Measurements from ENCODE around the gene KIF9.
"Not testable (repeated sequence)": the region's sequence is repeated elsewhere in the genome, so short reads cannot be mapped to it uniquely, and the experiment has no call there.

The KIF9 gene

DNA sequence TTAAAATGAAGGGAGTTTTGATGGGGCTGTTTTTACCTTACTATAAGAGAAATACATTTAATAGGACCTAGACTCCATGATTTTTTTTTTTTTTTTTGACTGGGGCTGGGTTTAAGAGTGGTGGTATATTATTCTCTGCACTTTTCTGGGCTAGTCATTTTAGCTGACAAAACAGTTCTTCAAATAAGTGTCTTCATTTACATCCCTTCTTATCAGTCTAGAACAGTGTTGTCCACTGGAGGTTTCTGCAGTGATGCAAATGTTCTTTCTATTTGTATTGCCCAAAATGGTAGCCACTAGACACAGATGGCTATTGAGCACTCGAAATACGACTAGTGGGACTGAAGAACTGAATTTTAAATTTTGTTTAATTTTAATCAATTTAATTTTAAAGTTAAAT lies 37.4 kb upstream of the KIF9 start:
- H3K79me2 ChIP-seq (ENCODE audit: insufficient read depth, low read length), result no peaks in the 10 kb centered on the region
- no peak overlapping the region for H3K4me2 ChIP-seq (ENCODE audit: low read depth, low read length, poor library complexity, severe bottlenecking)
- no peaks in the 10 kb centered on the region for H3K9me3 ChIP-seq (ENCODE audit: insufficient read depth, low read depth, low read length)
- H4K20me1 ChIP-seq (ENCODE audit: insufficient read depth, low read length, poor library complexity, severe bottlenecking), result peaks cover 4% of the 10 kb centered on the region
- no peaks in the 10 kb centered on the region for H3K9me2 ChIP-seq (replicated peaks; ENCODE audit: low read depth, low read length)
- no peak overlapping the region for H3K4me3 ChIP-seq (ENCODE audit: low read length, poor library complexity, severe bottlenecking)
- H3K4me1 ChIP-seq (ENCODE audit: insufficient read depth, low read length, poor library complexity, severe bottlenecking), result peaks cover 4% of the 10 kb centered on the region
- no peaks in the 10 kb centered on the region for H3K27me3 ChIP-seq (ENCODE audit: insufficient read depth, low read length, poor library complexity, severe bottlenecking)
- no peaks in the 10 kb centered on the region for H3F3A ChIP-seq (ENCODE audit: low read depth)
- H3K36me3 ChIP-seq (ENCODE audit: insufficient read depth, low read length), result peaks cover 48% of the 10 kb centered on the region; the same call in 1 of the 2 replicates
- no peak overlapping the region for H2AFZ ChIP-seq (ENCODE audit: low read length)
- TF ChIP-seq, protein P1, sequence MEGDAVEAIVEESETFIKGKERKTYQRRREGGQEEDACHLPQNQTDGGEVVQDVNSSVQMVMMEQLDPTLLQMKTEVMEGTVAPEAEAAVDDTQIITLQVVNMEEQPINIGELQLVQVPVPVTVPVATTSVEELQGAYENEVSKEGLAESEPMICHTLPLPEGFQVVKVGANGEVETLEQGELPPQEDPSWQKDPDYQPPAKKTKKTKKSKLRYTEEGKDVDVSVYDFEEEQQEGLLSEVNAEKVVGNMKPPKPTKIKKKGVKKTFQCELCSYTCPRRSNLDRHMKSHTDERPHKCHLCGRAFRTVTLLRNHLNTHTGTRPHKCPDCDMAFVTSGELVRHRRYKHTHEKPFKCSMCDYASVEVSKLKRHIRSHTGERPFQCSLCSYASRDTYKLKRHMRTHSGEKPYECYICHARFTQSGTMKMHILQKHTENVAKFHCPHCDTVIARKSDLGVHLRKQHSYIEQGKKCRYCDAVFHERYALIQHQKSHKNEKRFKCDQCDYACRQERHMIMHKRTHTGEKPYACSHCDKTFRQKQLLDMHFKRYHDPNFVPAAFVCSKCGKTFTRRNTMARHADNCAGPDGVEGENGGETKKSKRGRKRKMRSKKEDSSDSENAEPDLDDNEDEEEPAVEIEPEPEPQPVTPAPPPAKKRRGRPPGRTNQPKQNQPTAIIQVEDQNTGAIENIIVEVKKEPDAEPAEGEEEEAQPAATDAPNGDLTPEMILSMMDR (conservative IDR thresholded peaks at IDR 0.05; ENCODE audit: low read length), result no peak
- no peak for TF ChIP-seq EZH2phosphoT487 (IDR thresholded peaks at IDR 0.05; ENCODE audit: borderline replicate concordance)
- no peak overlapping the region for H3K9ac ChIP-seq (ENCODE audit: low read depth, low read length, poor library complexity, severe bottlenecking)

DNA sequence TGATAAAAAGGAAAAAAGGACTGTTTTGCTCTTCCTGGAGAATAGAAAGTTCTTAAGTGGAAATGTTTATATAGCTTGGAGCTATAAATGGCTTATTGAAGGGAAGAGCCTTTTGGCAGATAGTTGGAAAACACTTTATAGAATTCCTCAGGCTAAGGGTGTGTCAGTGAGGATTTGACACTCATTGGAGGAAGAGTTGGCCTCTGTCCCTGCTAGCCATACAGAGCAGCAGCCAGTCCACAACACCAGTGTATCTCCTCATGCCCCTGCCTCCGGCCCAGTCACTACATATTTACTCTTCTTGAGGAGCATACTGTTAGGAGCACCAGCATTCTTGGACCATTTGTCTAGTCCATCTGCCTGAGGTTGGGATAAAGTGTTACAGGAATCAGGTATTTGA lies 36.3 kb upstream of the KIF9 start:
- H2AFZ ChIP-seq (ENCODE audit: low read length), result no peak overlapping the region
- H3K36me3 ChIP-seq (ENCODE audit: insufficient read depth, low read length), result peaks cover 46% of the 10 kb centered on the region; the same call in 1 of the 2 replicates
- no peaks in the 10 kb centered on the region for H4K20me1 ChIP-seq (ENCODE audit: insufficient read depth, low read length, poor library complexity, severe bottlenecking)
- H3K9ac ChIP-seq (ENCODE audit: low read depth, low read length, poor library complexity, severe bottlenecking), result no peak overlapping the region
- H3K27me3 ChIP-seq (ENCODE audit: insufficient read depth, low read length, poor library complexity, severe bottlenecking), result no peaks in the 10 kb centered on the region
- H3K4me2 ChIP-seq (ENCODE audit: low read depth, low read length, poor library complexity, severe bottlenecking), result no peak overlapping the region
- peaks cover 2% of the 10 kb centered on the region; the same call in 1 of the 2 replicates for H3K79me2 ChIP-seq (ENCODE audit: insufficient read depth, low read length)
- H3K9me2 ChIP-seq (replicated peaks; ENCODE audit: low read depth, low read length), result no peaks in the 10 kb centered on the region
- no peak overlapping the region for H3K4me3 ChIP-seq (ENCODE audit: low read length, poor library complexity, severe bottlenecking)
- H3F3A ChIP-seq (ENCODE audit: low read depth), result no peaks in the 10 kb centered on the region
- peaks cover 4% of the 10 kb centered on the region for H3K4me1 ChIP-seq (ENCODE audit: insufficient read depth, low read length, poor library complexity, severe bottlenecking)
- no peak for TF ChIP-seq EZH2phosphoT487 (IDR thresholded peaks at IDR 0.05; ENCODE audit: borderline replicate concordance)
- TF ChIP-seq, protein P1 (conservative IDR thresholded peaks at IDR 0.05; ENCODE audit: low read length), result no peak
- no peaks in the 10 kb centered on the region for H3K9me3 ChIP-seq (ENCODE audit: insufficient read depth, low read depth, low read length)

DNA sequence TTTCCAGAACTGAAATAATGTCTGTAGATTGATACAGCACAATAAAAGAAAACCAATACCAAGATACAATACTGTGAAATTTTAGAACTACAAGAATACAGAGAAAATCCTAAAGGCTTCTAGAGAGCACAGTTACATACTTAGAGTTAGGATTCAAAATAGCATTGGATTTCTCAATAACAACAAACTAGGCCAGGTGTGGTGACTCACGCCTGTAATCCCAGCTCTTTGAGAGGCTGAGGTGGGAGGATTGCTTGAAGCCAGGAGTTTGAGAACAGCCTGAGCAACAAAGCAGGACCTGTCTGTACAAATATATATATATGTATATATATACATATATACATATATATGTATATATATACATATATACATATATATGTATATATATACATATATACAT lies 33.6 kb upstream of the KIF9 start:
- peaks cover 20% of the 10 kb centered on the region; the same call in 1 of the 2 replicates for H3K36me3 ChIP-seq (ENCODE audit: insufficient read depth, low read length)
- H3K79me2 ChIP-seq (ENCODE audit: insufficient read depth, low read length); H3K9me3 ChIP-seq (ENCODE audit: insufficient read depth, low read depth, low read length); H3K4me3 ChIP-seq (ENCODE audit: low read length, poor library complexity, severe bottlenecking); H4K20me1 ChIP-seq (ENCODE audit: insufficient read depth, low read length, poor library complexity, severe bottlenecking); H3K9ac ChIP-seq (ENCODE audit: low read depth, low read length, poor library complexity, severe bottlenecking); H3K4me1 ChIP-seq (ENCODE audit: insufficient read depth, low read length, poor library complexity, severe bottlenecking); H3K27me3 ChIP-seq (ENCODE audit: insufficient read depth, low read length, poor library complexity, severe bottlenecking); H2AFZ ChIP-seq (ENCODE audit: low read length); H3F3A ChIP-seq (ENCODE audit: low read depth); H3K4me2 ChIP-seq (ENCODE audit: low read depth, low read length, poor library complexity, severe bottlenecking); H3K9me2 ChIP-seq (replicated peaks; ENCODE audit: low read depth, low read length): not testable (repeated sequence)

DNA sequence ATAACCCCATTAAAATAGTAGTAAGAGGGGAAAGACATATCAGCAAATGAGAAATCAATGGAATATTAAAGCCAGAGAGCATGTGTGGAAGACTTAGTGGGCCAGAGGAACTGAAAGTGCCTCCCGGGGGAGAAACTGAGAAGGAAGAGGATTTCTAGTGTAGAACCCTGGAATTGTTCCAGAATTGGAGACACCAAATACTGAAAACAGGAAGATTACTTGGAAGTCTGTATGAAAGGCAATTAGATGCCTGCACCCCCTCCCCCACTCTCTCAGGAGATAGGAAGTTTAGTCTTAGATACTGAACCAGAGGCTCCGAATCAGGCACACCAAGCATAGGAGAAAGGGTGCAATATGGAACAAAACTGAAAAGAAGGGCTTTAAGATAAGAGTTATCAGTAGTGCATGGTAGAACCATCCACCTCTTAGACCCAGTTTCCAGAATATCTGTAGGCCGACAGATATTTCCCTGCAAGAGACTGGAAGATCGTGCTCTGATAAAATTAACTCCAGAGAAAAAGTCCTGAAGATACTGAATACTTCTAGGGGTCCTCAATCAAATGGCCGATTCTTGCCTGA lies 32.6 kb upstream of the KIF9 start:
- no peaks in the 10 kb centered on the region for H3K9me3 ChIP-seq (ENCODE audit: insufficient read depth, low read depth, low read length)
- no peak overlapping the region for H3K4me2 ChIP-seq (ENCODE audit: low read depth, low read length, poor library complexity, severe bottlenecking)
- TF ChIP-seq, protein P1 (conservative IDR thresholded peaks at IDR 0.05; ENCODE audit: low read length), result no peak
- no peak for TF ChIP-seq EZH2phosphoT487 (IDR thresholded peaks at IDR 0.05; ENCODE audit: borderline replicate concordance)
- H3K4me1 ChIP-seq (ENCODE audit: insufficient read depth, low read length, poor library complexity, severe bottlenecking), result peaks cover 4% of the 10 kb centered on the region
- peaks cover 4% of the 10 kb centered on the region; the same call in 1 of the 2 replicates for H3K79me2 ChIP-seq (ENCODE audit: insufficient read depth, low read length)
- H3K9me2 ChIP-seq (replicated peaks; ENCODE audit: low read depth, low read length), result no peaks in the 10 kb centered on the region
- peaks cover 11% of the 10 kb centered on the region; the same call in 1 of the 2 replicates for H3K36me3 ChIP-seq (ENCODE audit: insufficient read depth, low read length)
- no peaks in the 10 kb centered on the region for H3F3A ChIP-seq (ENCODE audit: low read depth)
- no peak overlapping the region for H3K4me3 ChIP-seq (ENCODE audit: low read length, poor library complexity, severe bottlenecking)
- no peaks in the 10 kb centered on the region for H4K20me1 ChIP-seq (ENCODE audit: insufficient read depth, low read length, poor library complexity, severe bottlenecking)
- no peak overlapping the region for H3K9ac ChIP-seq (ENCODE audit: low read depth, low read length, poor library complexity, severe bottlenecking)
- H2AFZ ChIP-seq (ENCODE audit: low read length), result no peak overlapping the region
- no peaks in the 10 kb centered on the region for H3K27me3 ChIP-seq (ENCODE audit: insufficient read depth, low read length, poor library complexity, severe bottlenecking)
